KMS-11 (cell line): ENCODE results near the gene BBIP1.

Source experiments
- H2AFZ ChIP-seq: fragments of 200-600 bp; sonication (generic); 2 replicates; pipeline ENCODE4 v1.6.1; 2016; ENCODE audit warnings: antibody characterized with exemption, mixed run types, low read depth
- H3K27ac ChIP-seq: fragments of 200-600 bp; sonication (generic); 2 replicates; pipeline ENCODE4 v1.6.1; 2016; ENCODE audit warnings: mild to moderate bottlenecking, mixed run types
- H3K27me3 ChIP-seq: fragments of 200-600 bp; sonication (generic); 2 replicates; pipeline ENCODE4 v1.6.1; 2017; ENCODE audit warnings: mild to moderate bottlenecking, low read depth, mixed run types, moderate library complexity; ENCODE audit not compliant: insufficient read depth
- H3K36me3 ChIP-seq: fragments of 200-600 bp; sonication (generic); 2 replicates; pipeline ENCODE4 v1.6.1; 2017; ENCODE audit warnings: mild to moderate bottlenecking, mixed run types; ENCODE audit not compliant: insufficient read depth
- H3K4me1 ChIP-seq: fragments of 200-600 bp; sonication (generic); 2 replicates; pipeline ENCODE4 v1.6.1; 2016; ENCODE audit warnings: mild to moderate bottlenecking, low read depth, mixed run types; ENCODE audit not compliant: poor library complexity, severe bottlenecking
- H3K4me2 ChIP-seq: fragments of 200-600 bp; sonication (generic); 2 replicates; pipeline ENCODE4 v1.7.0; 2016; ENCODE audit warnings: mild to moderate bottlenecking, mixed run types
- H3K4me3 ChIP-seq: fragments of 200-600 bp; sonication (generic); IDR thresholded peaks from 2 replicates; pipeline ENCODE4 v1.6.1; 2017; ENCODE audit warnings: low read depth, low read length, mixed read lengths; ENCODE audit not compliant: insufficient read depth
- H3K79me2 ChIP-seq: fragments of 200-600 bp; sonication (generic); 2 replicates; pipeline ENCODE4 v1.6.1; 2016; ENCODE audit warnings: low read depth, mixed run types; ENCODE audit not compliant: insufficient read depth
- H3K9ac ChIP-seq: fragments of 200-600 bp; sonication (generic); 2 replicates; pipeline ENCODE4 v1.6.1; 2016; ENCODE audit warnings: mild to moderate bottlenecking, mixed run types
- H4K20me1 ChIP-seq: fragments of 200-600 bp; sonication (generic); 2 replicates; pipeline ENCODE4 v1.6.1; 2016; ENCODE audit warnings: mild to moderate bottlenecking, mixed run types; ENCODE audit not compliant: insufficient read depth
- CTCF ChIP-seq: fragments of 200-600 bp; sonication (generic); conservative IDR thresholded peaks from 2 replicates; pipeline ENCODE4 v1.6.1; 2017; ENCODE audit warnings: low read depth, mild to moderate bottlenecking, antibody characterized with exemption, low read length, moderate library complexity, mixed read lengths

The BBIP1 gene

GRCh38 chr10:110851020-110851612 is 67.9 kb downstream of the BBIP1 start:
- Histone ChIP-seq H3K9ac (no peak overlapping the region), H3K4me2 (0 out of 2 replicates have a peak overlapping the region, but pooled peaks have one; percentile 22), H3K4me3 (no peak overlapping the region), H2AFZ (no peak overlapping the region), H3K27ac (no peak overlapping the region), H3K79me2 (no peaks in the 10 kb centered on the region), H3K27me3 (no peaks in the 10 kb centered on the region), H3K4me1 (peaks cover 32% of the 10 kb centered on the region), H4K20me1 (no peaks in the 10 kb centered on the region), H3K36me3 (no peaks in the 10 kb centered on the region)
- no peak for TF ChIP-seq CTCF

- Histone ChIP-seq H3K27me3 (no peaks in the 10 kb centered on the region), H3K4me2 (0 out of 2 replicates have a peak overlapping the region, but pooled peaks have one; percentile 22), H2AFZ (no peak overlapping the region), H3K36me3 (no peaks in the 10 kb centered on the region), H3K9ac (no peak overlapping the region), H3K4me1 (peaks cover 42% of the 10 kb centered on the region), H3K4me3 (no peak overlapping the region), H3K27ac (no peak overlapping the region), H4K20me1 (no peaks in the 10 kb centered on the region), H3K79me2 (no peaks in the 10 kb centered on the region)
- TF ChIP-seq CTCF, result no peak
Measured at GRCh38 chr10:110850099-110850498, 68.9 kb downstream of the BBIP1 start.
